Inflammatory macrophage (primary cell): ENCODE data around the gene SPOCK1.

Experiments
- DNase-seq, 2 donors: peaks; one replicate each; pipeline ENCODE4 v3.0.0-alpha.2; 2020 to 2022

Gene SPOCK1

GRCh38 chr5:137142764-137143605, 356.1 kb downstream of the SPOCK1 start:
- no peak for DNase-seq

GRCh38 chr5:137142346-137142745, 356.8 kb downstream of the SPOCK1 start:
- DNase-seq = no peak

DNA sequence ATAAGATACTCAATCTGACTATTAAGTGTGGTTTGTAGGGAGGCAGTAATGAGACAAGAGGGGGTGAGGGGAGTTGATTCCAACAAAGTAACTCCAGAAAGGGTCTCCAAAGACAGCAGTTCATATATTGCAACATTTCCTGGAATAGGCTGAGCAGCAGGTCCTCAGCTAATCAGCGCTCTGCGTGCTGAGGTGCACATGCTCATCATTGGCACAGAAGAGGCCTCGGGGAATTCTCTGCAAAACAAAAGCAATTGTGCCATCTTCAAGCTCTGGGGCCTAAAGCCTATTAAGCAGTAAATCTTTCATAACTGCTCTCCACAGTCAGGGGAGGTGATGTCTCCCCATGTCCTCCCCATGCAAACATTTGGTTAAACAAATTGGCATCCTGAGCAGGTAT, 357.3 kb downstream of the SPOCK1 start:
- no peak for DNase-seq

DNA sequence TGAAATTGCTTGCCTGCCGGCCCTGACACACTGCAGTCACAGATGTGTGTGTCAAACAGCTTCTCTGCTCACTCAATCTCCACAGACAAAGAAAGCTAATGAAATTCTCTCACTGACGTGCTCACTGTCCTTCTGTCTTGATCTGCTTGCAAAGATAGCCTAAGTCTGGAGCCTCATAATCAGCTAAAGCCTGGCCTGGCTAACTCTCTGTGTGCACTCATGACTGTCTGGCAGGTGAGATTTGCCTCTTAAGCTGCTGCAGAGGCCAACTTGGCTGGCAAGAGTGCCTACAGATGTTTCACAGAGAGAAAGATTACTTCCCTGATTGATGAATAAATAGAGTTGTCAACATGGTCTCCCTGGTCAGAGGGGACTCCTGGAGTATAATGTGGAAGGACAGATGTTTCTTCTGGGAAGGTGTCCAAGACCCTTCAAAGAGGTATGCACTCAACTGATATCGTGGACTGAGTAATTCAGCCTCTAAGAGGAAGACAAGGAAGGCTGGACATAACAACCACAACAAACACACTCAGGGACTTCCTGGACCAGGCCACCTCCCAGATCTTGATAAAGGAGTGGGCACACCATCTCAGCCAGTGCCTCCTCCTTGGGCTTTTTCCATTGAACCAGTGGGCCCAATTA, 362.0 kb downstream of the SPOCK1 start:
- DNase-seq = no peak

DNA sequence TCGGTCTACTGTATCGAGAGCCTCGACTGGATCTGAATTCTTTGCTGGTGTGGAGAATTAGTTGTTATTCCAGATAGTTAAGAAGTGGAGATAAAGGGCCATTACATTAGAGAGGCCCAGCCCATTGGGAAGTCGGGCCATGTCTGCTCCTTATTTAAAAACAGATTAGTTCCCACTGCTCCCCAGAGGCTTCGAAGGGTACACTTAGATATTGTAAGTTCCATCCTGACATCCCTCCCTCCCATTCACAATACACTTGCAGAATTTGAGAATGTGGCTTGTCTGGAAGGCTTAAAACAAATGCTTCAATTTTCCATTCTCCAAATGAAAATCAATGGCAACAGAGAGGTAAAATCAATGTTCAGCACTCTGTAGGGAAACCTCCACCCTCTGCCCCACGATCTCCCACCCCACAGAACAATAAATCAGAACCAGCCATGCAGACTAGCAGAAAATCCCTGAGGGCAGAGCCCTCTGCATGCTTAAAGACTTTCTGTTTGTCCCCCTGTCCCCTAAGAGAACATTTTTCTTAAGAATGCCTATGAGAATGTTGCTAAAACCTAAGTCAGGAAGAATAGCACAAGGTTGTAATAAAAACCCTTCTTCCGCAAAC, 364.1 kb downstream of the SPOCK1 start:
- DNase-seq = no peak

GRCh38 chr5:137129886-137130680, 369.0 kb downstream of the SPOCK1 start:
- no peak for DNase-seq

DNA sequence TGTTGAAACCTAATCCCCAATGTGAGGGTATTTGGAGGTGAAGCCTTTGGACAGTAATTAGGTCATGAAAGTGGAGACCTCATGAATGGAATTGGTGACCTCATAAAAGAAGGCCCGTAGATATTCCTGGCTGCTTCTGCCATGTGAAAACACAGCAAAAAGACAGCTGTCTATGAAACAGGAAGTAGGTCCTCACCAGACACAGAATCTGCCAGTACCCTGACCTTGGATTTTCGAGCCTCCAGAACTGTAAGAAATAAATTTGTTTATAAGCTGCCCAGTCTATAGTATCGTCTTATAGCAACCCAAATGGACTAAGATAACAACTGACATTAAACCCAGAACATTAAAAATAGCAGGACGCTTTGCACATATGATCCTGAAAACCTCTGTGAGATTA, 371.1 kb downstream of the SPOCK1 start:
- DNase-seq = no peak

DNA sequence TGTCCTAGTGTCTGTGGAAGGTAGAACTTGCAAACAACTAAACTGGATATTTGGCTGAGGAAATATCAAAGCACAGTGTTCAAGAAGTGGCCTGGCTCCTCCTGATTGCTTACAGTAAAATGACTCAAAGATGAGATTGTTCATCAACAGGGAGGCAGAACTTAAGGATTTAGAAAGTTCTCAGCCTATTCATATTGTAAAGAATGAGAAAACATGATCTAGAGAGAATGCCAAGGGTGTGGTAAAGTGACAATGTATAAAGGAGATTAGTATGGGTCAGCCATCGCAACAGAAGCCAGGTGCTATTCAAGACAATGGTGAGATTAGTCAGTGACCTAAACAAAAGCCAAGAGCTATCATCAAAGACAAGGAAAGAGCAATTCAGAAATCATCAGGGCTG, 372.3 kb downstream of the SPOCK1 start:
- no peak for DNase-seq

DNA sequence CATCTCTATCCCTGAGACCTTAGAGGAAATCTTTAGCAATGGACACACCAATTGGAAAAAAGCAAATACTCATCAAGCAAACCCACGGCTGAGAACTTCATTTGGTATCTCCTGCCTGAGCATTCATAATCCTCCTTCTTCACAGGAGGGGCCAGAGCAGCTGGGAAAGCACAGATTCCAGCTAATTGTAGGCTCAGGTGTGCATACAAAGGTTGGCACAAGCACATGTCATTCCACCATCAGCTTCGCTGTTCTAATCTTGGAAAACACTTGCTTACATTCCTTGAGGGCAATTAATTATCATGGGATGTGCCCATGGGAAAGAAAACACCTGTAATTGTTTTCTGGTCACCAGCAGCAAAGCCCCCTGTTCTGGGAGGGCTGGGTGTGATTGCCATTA, 376.6 kb downstream of the SPOCK1 start:
- DNase-seq = no peak

DNA sequence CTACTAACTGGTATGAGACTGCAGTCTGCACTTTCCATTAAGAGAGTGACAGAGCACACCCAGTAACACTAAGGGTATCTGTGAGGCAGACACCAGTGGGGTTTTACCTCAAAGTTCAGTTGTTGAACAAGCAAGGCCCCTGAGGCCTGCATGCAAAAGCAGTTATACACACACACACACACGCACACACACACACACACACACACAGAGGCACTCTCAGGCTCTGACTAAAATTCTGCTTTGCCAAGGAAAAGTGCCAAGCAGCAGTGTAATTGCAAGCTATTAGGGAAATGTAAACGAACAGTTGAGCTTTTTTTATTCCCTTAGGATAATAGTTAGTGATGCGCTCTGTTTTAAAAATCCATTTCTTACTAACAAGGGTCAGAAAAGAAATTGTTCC, 377.1 kb downstream of the SPOCK1 start:
- no peak for DNase-seq

GRCh38 chr5:137119321-137119720, 379.8 kb downstream of the SPOCK1 start:
- DNase-seq = no peak

- DNase-seq = no peak
Measured at GRCh38 chr5:137118629-137119028, 380.5 kb downstream of the SPOCK1 start.

DNA sequence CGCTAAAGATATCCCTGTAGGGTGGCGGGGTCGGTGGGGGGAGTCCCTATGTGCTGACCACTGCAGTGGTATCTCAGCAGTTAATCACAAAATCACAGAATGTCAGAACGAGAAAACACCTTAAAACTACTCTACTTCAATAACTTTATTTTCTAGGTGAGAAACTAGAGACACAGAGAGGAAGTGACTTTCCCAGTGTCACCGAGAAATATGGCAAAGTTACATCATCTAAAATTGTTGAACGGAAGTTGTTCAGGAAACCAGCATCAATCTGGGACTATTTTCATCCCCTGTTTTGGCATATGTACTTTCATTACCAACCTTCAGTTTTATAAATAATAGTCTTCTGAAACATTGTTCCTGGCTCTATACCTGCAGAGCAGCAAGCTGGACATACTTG, 384.0 kb downstream of the SPOCK1 start:
- no peak for DNase-seq

GRCh38 chr5:137114529-137114928, 384.6 kb downstream of the SPOCK1 start:
- no peak for DNase-seq

- no peak for DNase-seq
Measured at GRCh38 chr5:137113939-137114338, 385.2 kb downstream of the SPOCK1 start.

DNA sequence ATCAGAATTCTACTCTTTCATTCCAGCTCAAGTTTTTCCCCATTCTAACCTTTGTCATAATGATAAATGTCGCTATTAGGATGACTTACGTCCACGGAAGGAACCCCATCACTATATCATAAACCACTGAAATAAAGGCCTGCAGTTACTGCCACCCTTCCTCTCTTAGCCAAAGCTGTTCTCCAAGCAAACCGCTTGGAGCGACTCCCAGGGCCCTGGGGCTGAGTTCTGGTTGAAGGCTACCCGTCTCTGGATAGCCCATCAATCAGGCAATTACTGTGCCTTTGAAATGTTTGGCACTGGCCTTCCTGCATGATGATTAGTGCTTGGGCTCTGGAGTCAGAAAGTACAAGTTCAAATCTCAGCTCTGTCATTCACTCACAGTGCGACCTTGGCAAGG, 386.0 kb downstream of the SPOCK1 start:
- no peak for DNase-seq

GRCh38 chr5:137105351-137106035, 393.6 kb downstream of the SPOCK1 start:
- DNase-seq = no peak

- DNase-seq = no peak
Measured at GRCh38 chr5:137101544-137101943, 397.6 kb downstream of the SPOCK1 start.

DNA sequence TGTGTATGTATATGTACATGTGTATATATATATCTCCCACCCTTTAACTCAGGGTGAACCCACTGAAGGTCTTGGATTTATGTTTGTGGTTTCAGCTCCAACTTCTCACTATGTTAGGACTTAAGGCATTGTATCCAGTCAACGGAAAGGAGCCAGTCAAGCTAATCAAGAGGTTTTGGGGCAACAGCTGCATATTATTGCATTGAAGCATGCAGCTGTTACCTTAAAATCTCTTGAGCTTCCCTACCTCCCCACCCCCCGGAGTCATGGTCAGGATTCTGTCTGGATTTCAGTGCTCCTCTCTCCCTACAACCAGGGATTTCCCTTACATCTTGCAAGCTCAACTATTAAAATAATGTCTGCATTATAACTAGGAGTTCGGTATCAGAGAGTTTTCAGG, 399.5 kb downstream of the SPOCK1 start:
- DNase-seq = no peak

- no peak for DNase-seq
Measured at GRCh38 chr5:137098663-137099062, 400.5 kb downstream of the SPOCK1 start.

GRCh38 chr5:137098238-137098637, 400.9 kb downstream of the SPOCK1 start:
- DNase-seq = no peak

- DNase-seq = no peak
Measured at GRCh38 chr5:137097203-137097602, 401.9 kb downstream of the SPOCK1 start.
